Femur (tissue), 1 donor: Measurements from ENCODE around the gene RPUSD3.

Experiments
- DNase-seq: peaks from one replicate; pipeline ENCODE4 v3.0.0-alpha.2; 2017

The RPUSD3 gene

GRCh38 chr3:9828801-9829755 is 14.7 kb downstream of the RPUSD3 start:
- no peak for DNase-seq

GRCh38 chr3:9826815-9827573 is 16.8 kb downstream of the RPUSD3 start:
- no peak for DNase-seq

GRCh38 chr3:9825451-9826040 is 18.3 kb downstream of the RPUSD3 start:
- no peak for DNase-seq

GRCh38 chr3:9820946-9821345 is 22.9 kb downstream of the RPUSD3 start:
- DNase-seq: no peak

- no peak for DNase-seq
Measured at GRCh38 chr3:9820543-9820942, 23.3 kb downstream of the RPUSD3 start.

GRCh38 chr3:9818666-9819335 is 25.0 kb downstream of the RPUSD3 start:
- no peak for DNase-seq

GRCh38 chr3:9817436-9817835 is 26.4 kb downstream of the RPUSD3 start:
- no peak for DNase-seq

GRCh38 chr3:9815986-9816385 is 27.8 kb downstream of the RPUSD3 start:
- DNase-seq: no peak

- DNase-seq: no peak
Measured at GRCh38 chr3:9812870-9813483, 30.8 kb downstream of the RPUSD3 start.

- no peak for DNase-seq
Measured at GRCh38 chr3:9810846-9811245, 33.0 kb downstream of the RPUSD3 start.

- DNase-seq: peak; percentile 50
Measured at GRCh38 chr3:9810433-9810770, 33.4 kb downstream of the RPUSD3 start.

- peak; percentile 84 for DNase-seq
Measured at GRCh38 chr3:9809615-9810432, 34.0 kb downstream of the RPUSD3 start, which contains the start of gene TTLL3. TSS of gene TTLL3 (plus strand) at chr3:9810262. CDS start at chr3:9810662, 400 bp downstream.

- no peak for DNase-seq
Measured at GRCh38 chr3:9809239-9809614, 34.6 kb downstream of the RPUSD3 start.

GRCh38 chr3:9808345-9809037 is 35.3 kb downstream of the RPUSD3 start:
- DNase-seq: no peak

GRCh38 chr3:9807981-9808344 is 35.8 kb downstream of the RPUSD3 start:
- DNase-seq: no peak

- DNase-seq: no peak
Measured at GRCh38 chr3:9806688-9807589, 36.9 kb downstream of the RPUSD3 start.

GRCh38 chr3:9806137-9806536 is 37.7 kb downstream of the RPUSD3 start:
- no peak for DNase-seq

- DNase-seq: no peak
Measured at GRCh38 chr3:9804996-9805395, 38.8 kb downstream of the RPUSD3 start.

GRCh38 chr3:9803494-9803893 is 40.3 kb downstream of the RPUSD3 start:
- DNase-seq: no peak

GRCh38 chr3:9800529-9800928 is 43.3 kb downstream of the RPUSD3 start:
- DNase-seq: no peak
